NK-92 (cell line): ENCODE results near the gene RNMT.
"Not testable (repeated sequence)": the region's sequence is repeated elsewhere in the genome, so short reads cannot be mapped to it uniquely, and the experiment has no call there.

Experiments
- DNase-seq: peaks from one replicate; lab custom pipeline; 2025; ENCODE audit not compliant: unreplicated experiment; lab: John Stamatoyannopoulos, UW

The RNMT gene

DNA sequence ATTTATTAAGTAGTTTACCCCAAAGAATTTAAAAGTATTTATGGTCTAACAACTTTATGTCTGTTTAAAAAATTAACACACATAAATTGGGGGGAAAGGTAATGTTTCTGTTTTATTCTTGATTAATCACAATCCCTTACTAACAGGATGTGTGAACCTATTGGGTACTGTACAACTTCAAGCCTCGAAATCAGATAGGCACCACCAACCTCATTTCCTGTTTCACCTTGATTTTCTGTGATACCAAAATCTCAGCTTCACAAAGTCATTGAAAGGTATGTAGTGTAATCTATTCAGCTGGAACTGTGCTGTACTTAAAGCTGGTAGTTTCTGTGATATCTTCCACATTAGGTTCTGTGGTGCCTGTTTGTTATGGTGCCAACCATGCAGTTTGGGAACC lies 4.0 kb downstream of the RNMT start:
- DNase-seq, result no peak

DNA sequence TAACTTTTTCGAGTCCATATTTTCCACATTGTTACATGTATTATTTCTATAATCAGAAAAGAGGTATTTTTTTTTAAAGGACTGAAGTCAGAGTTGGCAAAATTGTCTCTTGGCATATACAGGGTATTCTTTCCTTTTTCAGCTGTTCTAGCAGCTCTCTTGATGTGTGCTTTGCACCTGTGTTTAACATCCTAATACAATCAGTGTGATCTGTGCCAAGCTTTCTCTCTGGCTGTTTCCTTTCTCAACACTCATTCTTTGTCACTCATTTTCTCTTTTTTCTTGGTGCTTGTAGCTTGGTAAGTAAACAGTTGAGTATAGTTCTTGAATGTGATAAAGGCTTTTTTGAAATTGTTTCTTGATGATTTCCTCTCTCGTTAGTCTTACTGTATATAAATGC lies 9.2 kb downstream of the RNMT start:
- no peak for DNase-seq

DNA sequence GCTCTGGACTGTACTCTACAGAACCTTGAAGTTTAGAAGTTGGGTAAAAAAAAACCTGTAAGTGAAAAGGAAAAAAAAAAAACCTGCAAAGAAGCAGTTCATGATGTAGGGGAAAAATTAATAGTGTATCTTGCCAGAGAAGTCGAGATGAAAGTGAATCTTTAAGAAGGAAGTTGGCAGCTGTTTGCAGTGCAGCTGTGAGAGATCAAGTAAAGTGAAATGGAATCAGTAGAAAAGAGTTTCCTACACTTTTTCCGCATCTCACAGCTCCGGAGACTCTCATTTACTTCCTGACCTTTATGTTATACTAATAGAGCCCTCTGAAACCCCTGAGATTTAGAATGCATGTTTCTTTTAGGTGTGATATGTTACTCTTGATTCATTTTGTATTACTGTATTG lies 19.2 kb downstream of the RNMT start:
- DNase-seq, result no peak

DNA sequence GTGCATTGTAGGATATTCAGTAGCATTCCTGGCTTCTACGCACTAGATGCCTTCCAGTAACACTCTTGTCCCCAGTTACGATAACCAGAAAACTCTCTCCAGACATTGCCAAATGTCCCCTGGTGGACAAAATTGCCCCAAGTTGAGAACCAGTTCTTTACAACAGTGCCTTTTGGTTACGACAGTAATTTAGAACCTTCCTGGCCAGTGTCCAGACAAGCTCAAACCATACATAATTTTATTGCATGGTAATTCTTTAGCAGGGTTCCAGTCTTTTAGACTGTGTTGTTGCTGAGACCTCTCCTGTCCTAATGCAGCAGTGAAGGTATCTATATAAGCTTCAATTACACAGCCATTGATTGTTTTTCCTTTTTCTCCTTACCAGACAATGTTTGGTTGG lies 20.2 kb downstream of the RNMT start:
- DNase-seq, result no peak

DNA sequence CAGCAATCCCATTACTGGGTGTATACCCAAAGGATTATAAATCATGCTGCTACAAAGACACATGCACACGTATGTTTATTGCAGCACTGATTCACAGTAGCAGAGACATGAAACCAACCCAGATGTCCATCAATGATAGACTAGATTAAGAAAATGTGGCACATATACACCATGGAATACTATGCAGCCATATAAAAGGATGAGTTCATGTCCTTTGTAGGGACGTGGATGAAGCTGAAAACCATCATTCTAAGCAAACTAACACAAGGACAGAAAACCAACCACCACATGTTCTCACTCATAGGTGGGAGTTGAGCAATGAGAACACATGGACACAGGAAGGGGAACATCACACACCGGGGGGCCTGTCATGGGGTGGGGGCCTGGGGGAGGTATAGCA lies 25.1 kb downstream of the RNMT start:
- not testable (repeated sequence) for DNase-seq

DNA sequence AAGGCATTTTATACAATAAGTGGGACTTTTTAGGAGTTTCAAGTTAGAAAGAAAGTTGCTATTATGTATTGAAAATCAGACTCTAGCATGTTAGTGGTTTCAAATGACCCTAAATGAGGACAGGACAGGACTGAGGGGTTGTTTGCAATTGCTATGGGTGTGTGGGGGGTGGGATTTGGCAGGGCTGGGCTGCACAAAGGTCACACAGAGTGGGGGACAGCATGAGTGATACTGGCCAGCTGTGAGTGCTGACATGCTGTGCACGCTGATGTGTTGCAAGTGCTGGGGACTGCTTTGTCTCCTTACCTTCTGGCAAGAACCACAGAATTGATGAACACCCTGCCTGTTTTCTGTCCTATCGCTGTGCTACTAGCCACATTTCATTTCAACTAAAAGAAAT lies 29.8 kb downstream of the RNMT start:
- no peak for DNase-seq

DNA sequence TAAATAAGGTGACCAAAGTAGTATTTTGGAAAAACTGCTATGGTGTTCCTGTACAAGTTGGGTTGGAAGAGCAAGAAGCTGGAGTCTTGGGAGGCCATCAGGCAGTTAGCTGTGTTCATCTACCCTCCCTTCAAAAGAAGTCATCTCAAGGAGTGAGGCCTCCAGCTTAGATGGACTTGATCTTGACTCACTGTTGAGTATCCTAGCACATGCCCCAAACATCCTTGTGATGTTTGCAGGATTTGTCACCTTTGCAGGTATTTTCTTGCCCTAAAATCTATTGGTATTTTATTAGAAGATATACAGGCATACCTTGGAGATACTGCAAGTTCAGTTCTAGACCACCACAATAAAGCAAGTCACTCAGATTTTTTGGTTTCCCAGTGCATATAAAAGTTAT lies 30.2 kb downstream of the RNMT start:
- DNase-seq, result no peak

DNA sequence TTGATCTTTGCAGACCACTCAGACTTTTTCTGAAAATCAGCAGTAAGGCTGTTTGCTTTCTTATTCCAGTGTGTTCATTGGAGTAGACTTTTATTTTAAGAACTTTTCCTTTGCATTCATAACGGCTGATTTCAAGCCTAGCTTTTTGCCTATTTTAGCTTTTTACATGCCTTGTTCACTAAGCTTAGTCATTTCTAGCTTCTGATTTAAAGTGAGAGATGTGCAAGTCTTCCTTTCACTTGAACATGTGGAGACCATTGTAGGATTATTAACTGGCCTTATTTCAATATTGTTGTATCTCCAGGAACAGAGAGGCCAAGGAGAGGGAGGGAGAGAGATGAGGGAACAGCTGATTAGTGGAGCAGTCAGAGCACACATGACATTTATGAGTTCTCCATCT lies 32.1 kb downstream of the RNMT start:
- DNase-seq, result no peak

DNA sequence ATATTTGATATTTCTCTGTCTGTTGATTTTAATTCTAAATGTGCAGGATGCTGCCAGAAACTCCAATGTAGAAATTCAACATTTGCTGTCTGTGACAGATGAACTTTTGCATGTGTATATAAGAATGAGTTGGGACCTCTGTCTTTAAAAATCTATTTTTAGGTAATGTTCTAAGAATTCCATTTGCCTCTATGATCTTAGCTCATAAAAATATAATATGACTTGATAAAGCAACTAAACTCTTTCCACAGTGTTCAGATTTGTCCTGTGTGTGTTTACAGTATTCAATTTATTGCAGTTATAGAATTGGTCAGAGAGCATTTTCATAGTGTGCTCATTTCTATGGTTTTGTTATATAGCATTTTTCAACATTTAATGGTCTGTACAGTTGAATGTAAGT lies 33.6 kb downstream of the RNMT start:
- DNase-seq, result no peak

DNA sequence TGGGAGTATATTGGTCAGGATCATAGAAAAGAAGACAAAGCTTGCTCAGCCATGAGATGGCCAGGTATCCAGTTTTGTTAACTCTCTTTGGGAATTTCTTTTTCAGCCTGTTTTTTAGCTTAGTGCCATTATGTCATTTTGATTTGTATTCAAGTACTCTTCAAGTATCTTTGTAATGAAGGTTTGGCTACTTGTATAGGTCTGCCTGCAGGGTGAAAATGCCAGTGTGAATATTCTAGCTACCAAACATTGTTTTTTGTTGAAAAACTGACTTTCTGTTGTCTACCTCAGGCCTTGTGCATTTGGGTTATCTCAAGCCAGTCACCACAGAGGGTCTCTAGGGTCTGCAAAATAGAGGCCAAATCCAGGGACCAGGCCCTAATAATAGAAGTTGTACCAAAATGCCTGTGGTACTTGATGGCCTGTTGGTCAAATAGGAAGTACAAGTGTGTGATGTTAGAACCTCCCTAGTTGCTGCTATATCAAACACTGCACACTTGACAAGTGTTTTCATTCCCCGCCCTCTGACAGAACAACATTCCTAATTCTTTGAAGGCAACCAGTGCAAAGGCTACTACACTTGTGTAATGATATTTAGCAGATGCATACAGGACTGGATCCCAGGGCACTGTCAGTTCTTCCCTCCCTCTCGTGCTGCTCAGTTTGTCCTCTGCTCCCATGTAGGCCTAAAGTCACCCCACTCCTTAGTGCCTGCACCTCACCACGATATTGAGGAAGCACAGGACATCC lies 36.4 kb downstream of the RNMT start:
- DNase-seq, result no peak

DNA sequence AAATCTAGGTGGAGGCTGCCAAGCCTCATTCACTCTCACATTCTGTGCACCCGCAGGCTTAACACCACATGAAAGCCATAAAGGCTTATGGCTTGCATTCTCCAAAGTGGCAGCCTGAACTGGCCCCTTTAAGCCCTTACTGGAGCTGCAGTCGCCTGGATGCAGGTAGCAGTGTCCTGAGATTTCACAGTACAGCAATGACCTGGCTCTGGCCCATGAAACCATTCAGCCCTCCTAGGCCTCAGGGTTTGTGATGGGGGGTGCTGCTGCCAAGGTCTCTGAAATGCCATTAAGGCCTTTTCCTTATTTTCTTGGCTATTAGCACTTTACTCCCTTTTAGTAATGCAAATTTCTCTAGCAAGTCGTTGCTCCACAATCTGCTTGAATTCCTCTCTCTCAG lies 48.6 kb downstream of the RNMT start:
- DNase-seq, result no peak

DNA sequence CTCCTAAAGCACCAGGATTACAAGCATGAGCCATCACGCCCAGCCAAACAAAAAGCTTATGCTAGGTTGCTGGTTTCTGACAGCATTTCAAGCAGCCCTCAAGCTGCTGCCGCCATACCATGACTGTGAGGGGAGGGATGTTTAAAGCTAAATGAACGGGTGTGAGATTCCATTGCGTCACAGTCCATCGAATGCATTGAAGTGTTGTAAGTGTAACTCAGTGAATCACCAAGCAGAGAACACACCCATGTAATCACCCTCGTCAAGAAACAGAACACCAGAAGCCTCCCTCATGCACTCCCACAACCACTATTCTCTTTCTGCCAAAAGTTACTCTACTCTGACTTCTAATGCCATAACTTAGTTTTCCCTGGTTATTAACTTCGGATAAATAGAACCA lies 64.7 kb downstream of the RNMT start:
- no peak for DNase-seq

DNA sequence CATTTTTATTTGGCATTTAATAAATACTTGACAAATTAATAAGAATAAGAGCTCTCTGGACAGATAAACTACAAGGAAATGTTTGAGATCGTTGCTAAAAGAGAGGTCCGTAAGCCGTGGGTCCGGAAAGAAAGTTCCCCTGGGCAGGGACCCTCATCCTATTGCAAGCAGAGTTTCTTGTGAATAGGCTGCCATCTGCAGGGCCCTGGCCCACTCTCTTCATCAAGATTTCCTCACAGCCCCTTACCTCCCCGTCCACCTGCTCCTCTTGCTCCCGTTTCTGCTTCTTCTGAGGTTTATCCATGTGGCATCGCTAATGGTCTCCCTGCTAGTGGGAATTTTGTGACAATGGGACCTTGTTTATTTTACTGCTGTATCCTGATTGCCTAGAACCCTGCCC lies 67.3 kb downstream of the RNMT start:
- no peak for DNase-seq

DNA sequence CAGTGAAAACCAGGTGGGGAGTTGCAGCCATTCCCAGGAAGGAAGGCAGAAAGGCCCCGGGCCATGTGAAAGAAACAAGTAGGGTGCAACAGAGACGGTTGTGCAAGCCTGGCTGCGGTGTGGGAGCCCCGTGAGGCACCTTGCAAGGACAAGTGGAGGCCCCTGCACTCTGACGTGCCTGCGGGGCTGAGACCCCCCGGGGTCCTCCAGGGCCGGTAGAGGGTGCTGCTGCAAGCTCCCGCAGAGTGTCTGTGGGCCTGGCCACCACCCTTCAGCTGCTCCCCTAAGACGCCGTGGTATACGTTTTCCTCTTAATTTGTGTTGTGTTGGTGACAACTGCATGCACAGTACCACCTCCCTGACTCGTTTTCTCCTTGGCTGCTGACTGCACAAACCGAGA lies 70.0 kb downstream of the RNMT start:
- no peak for DNase-seq

DNA sequence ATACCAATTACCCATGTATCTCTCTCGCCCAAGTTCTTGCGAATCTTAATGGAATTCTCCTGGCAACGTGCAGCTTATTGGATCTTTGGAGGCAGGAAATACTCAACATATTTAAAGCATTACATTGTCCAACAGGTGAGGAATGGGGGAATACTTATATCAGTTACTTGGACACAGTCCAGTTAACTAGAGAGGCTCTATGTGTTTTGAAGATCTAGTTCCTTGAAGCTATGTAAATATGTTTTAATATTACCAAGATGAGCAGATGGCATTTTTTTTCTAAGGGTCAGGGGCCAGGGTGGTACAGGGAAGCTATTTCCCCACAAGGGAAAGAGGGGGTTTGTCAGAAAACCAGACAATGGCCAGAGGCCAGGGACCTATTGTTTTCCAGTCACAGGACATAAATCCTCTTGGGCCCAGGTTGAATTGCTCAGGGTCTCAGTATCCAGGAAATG lies 70.7 kb downstream of the RNMT start:
- no peak for DNase-seq

DNA sequence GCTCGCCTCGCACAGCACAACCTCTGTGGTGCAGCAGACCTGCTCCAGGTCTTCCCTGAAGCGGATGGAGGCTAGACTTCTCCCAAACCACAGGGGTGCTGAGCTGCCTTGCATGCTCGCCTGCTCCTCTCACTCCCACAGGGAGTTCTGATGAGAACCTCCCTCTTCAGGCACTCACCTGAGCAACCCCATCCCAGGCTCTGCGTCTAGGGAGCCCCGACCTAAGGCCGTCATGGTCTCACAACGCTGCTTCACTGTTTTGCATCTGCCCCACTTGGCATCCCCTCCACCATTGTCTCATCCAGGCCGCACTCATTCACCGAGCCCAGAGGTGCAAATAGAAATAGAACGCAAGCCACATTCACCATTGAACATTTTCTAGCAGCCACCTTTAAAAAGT lies 72.9 kb downstream of the RNMT start:
- no peak for DNase-seq

DNA sequence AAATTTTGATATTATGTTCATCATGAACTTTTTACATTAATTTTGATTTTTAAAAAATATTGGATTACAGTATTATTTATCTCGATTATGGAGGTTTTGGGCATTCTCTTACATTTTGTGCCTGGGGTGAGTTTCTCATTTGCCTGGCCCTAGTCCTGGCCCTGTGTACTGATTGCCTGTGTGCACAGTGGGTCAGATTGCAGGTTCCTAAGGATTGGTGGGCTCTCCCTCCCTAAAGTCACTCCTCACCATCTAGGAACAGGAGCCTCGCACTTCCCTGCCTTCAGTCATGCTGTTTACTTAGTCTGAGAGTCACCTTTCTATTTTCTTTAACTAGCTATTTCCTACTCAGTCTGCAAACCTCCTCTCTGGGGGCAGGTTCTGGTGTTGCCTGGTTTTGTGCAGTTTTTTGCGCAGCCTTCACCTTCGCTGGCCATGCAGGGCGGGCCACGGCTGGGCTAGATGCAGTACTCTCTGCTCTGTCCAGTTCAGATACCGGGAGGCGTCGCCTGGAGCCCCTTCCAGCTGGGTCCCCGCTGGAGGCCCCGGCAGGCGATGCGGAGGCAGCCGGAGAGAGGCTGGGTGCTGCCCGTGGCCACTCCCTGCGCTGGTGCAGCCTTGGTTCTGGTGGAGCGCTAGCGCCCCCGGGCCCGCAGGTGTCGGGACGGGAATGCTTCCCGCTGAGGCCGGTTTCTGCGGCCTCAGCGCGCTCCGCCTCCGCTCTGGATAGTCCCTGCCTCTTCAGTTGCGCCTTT lies 74.2 kb downstream of the RNMT start:
- DNase-seq, result no peak

DNA sequence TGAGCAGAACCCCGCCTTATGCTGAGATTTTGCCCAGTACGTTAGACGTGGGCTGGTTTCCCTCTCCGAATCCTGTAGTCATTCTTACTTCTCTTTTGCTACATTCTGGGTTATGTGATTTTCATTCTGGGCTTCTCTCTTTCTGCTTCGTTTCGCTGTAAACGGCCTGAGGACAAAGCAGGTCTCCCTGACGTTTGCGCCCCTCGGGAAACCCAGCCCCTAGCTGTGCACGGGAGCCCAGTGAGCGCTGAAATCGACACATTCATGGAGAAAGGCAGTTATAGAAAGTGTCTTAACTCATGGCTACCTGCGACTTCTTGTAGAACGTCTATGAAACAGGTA lies 74.8 kb downstream of the RNMT start:
- DNase-seq, result no peak

DNA sequence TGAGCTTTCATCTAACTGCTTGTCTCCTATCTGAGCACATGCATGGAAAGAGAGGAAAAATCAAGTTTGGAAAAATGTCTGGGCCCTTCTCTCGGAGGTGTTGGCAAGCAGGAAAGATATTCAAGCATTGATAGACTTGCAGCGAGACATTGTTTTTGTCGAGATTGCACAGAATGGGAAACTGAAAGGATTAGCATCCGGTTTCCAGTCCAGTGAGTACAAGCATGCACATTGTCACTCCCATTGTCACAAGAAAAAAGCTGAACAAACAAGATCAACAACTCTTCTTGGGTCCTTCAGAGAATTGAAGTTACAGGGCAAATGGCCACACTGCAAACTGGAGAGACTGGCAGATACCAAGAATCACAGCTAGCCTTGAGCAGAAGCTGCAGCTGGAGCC lies 77.8 kb downstream of the RNMT start:
- DNase-seq, result no peak

DNA sequence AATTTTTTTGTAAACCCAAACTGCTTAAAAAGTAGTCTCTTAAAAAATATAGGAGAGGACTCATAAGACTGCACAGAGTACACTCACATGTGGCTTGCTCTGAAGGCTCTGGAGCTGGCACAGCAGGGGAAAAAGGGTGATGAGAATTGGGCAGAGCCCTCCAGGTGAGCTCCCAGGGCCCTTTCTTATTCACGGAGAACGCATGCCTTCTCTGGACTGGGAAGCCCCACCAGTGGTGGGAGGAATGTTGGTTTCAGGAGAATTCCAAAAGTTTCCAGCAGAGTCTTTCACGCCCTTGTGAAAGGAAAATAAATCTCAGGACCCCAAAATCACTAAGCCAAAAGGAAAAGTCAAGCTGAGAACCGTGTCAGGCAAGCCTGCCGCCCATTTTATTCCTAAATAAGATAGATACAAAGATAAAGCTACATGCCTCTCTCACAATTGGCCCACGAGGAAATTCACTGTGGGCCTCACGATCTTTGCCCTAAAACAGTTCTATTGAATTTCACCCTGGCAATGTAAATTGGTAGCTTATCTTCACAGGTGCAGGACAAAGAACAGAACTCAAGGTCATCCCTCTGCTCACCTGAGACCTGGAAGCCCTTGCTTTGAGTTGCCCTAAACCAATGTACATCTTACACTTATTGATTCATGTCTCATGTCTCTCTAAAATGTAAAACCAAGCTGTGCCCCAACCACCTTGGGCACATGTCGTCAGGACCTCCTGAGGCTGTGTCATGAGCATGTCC lies 82.0 kb downstream of the RNMT start:
- DNase-seq, result no peak

DNA sequence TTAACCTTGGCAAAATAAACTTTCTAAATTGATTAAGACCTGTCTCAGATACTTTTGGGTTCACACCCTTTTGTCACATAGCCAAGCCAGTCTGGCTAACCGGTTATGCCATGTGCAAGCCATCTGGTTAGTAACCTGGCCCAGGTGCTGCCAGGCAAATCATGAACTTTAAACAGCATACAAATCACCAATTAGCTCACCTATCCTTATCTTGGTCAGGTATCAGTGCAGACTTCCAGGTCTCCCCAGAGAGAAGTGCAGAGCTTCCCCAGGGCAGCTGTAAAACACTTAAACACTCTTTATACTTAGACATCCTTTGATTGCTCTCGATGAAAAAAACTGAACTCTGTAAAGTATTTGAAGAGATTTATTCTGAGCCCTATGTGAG lies 82.6 kb downstream of the RNMT start:
- DNase-seq, result no peak
